HG03039 (cell line): ENCODE results near the gene MTFR1L.

Experiments
- ATAC-seq: cut with Tn5 transposase; IDR thresholded peaks from one replicate; pipeline ENCODE4 v1.9.1; 2021; ENCODE audit warnings: mild to moderate bottlenecking, moderate library complexity; ENCODE audit not compliant: unreplicated experiment

Gene MTFR1L

DNA sequence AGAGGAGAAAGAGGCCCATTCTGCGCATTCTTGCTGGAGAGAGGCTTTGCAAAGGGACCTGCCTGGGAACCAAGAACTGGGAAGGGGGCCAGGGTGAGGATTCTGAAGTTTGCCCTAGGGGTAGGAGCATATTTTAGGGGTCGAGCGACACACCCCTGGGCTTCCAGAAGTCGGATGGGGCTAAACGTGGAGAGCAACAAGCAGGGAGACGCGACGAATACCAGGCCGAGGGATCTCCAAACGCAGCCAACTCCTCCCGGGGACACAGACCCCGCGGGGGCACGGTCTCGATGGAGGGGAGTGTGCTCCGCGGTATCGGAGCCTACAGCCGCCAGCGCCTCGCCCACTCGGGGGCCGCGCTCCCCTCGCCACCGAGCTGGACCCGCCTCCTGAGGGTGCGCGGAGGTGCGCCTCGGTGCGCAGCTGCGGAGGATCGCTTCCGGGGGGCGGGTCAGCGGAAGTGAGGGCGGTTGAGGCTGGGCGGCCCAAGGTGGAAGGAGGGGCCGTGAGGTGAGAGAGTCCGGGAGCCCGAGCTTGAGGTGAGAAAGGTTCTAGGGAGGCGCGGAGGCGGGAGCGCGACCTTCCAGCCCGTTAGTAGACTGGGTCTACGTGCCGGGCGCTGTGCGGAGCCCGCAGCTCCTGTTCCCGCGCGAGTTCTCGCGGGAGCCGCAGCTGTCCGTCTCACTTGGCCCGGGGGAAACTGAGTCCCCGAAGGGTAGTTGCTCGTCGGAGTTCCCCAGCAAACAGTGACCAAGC, at the start of gene MTFR1L:
MTFR1L (plus strand) TSS at position 464 of the 756 bp plus-strand sequence. CDS start 3,151 bp downstream, outside the sequence.
- ATAC-seq, result peak; percentile 77

- ATAC-seq, result no peak
Observed at GRCh38 chr1:25770541-25771220, 49.1 kb upstream of the MTFR1L start.

DNA sequence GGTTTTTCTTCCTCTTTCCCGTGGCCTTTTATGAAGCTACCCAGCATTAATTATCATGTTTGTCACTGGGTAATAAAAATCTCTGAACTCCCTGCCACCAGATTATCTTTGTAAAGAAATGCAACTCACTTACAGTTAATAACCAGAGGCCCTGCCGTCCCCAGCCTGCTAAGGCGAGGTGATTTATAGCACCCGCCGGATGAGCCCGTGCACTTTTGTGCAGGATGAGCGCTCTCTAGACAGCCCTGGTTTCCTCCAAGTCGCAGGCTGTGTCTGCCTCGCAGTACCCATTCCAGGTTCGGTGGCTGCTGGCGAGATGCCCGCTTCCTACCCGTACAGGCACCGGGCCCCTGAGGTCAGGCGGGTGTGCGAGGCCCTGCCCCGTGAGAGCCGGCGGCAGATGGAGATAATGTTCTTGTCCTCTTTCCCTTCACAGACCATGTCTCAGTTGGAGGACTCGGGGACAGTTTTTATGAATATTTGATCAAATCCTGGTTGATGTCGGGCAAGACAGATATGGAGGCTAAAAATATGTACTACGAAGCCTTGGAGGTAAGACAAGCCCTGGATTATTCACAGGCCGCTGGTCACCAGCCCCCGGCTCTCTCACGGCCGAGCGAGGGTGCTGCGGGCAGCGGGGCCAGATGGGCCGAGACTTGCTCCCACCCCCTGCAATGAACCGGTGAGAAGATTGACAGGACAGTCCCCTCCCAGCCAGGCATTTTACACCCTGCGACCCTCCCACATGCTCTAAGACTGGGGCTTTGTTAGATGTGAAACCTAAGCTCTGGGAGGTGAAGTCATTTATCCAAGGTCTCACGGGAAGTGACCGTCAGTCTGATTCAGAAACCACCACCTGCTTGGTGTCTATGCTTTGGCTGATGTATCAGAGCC, 48.3 kb upstream of the MTFR1L start:
- ATAC-seq, result no peak

DNA sequence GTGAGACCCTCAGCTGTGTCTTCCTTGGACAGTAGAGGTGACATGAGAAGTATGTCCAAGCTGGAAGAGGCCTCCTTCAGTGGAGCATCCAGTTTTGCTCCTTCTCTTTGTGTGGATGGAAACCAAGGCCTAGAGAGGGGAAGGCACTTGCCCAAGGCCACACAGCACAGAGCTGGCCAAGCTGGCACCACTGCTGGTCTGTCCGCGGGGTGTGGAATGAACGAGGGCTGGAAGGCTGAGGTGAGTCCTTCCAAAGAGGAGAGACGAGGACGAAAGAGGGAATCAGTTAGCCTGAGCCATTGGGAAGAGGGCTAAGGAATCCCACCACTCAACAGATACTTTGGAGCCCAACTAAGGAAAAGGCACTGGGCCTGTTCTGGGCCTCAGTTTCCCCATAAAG, 47.6 kb upstream of the MTFR1L start:
- ATAC-seq, result no peak

- no peak for ATAC-seq
Observed at GRCh38 chr1:25772692-25773245, 47.0 kb upstream of the MTFR1L start.

DNA sequence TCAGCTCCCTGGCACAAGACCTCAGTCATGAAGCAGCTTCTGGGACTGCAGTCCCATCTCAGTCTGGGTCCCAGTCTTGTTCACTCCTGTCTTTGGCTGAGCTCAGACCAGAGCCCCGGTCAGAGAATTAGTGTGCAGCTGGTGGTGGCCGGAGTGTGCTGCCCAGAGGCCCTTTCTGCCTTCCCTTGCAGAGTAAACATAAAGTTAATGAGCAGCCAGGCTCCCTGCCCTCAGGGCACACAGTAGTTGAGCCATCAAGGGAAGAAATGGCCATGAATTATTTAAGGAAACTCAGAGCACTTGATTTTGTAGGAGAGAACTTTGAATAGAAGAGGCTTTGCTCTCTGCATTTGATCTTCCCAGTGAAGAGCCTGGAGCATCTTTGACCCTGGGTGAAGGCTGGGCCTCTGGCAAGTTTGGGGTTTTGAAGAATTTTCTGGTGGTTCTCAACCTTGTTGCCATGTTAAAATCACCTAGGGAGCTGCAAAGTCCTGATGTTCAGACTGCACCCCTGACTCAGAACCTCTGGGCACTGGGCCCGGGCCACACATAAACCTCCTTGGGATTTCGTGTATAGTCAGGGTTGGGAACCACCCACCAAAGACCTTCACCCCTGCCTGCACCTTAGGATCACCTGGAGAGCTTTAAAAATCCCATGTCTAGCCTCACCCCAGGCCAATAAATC, 46.2 kb upstream of the MTFR1L start:
- no peak for ATAC-seq

- no peak for ATAC-seq
Observed at GRCh38 chr1:25774206-25774803, 45.4 kb upstream of the MTFR1L start.

DNA sequence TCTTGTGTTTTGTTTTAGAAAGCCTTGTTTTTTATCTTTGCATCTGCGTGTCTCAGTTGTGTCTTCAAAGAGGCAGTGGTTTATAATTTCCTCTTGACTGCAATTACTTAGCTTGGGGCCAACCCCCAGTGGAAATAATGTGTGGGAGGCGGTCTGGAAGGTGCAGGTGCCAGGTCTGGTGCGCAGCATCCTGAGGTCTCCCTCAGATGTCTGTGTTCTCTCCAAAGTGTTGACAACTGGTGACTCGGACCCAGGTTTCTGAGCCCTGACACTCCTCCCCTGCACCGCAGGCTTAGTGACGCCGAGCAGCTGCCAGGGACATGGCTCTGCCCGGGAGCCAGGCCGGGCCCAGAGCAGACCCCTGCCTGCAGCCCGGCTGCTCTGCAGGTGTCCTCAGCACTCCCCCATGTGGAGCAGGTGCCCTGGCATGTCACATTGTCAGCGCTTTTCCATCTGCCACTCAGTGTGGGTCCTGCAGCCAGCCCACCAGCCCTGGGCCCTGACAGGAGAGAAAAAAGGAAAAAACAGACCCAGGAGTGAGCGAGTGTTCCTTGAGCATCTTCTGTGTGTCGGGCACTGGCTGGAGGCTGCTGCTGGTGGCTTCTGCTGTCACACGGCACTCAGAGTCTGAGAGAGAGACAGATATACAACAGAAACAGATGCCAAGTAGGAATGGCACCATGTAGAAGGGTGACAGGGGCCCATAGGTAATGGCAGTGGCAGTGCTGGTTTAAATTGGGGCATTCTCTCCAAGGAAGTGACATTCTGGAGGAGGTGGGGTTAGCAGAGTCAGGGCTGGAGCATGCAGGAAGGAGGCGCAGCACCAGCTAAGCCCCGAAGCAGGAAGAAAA, 44.6 kb upstream of the MTFR1L start:
- ATAC-seq, result no peak

DNA sequence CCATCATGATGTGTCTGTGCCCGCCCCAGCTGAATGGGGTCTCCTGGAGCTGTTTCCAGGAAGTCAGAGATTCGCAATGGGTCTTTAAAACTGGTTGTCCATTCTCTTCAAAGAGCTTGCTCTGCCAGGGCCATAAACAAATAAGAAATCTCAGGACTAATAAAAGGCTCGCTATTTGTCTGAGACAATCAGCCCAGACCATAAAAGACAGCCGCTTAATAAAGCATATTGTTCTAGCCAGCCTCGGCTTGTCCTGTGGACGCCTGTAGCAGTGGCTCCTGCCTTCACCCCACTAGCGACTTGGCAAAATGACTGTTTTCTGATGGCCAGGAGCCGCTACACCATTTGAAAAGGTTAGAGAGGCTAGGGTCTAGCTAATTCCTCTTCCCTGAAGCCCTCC, 40.4 kb upstream of the MTFR1L start:
- no peak for ATAC-seq

GRCh38 chr1:25779894-25780293, 39.9 kb upstream of the MTFR1L start:
- no peak for ATAC-seq

- ATAC-seq, result no peak
Observed at GRCh38 chr1:25780318-25781129, 39.2 kb upstream of the MTFR1L start.

- ATAC-seq, result no peak
Observed at GRCh38 chr1:25781130-25781433, 38.7 kb upstream of the MTFR1L start.

GRCh38 chr1:25782608-25783201, 37.0 kb upstream of the MTFR1L start:
- ATAC-seq, result no peak

GRCh38 chr1:25784575-25785051, 35.1 kb upstream of the MTFR1L start:
- no peak for ATAC-seq

- ATAC-seq, result no peak
Observed at GRCh38 chr1:25785333-25786067, 34.3 kb upstream of the MTFR1L start.

DNA sequence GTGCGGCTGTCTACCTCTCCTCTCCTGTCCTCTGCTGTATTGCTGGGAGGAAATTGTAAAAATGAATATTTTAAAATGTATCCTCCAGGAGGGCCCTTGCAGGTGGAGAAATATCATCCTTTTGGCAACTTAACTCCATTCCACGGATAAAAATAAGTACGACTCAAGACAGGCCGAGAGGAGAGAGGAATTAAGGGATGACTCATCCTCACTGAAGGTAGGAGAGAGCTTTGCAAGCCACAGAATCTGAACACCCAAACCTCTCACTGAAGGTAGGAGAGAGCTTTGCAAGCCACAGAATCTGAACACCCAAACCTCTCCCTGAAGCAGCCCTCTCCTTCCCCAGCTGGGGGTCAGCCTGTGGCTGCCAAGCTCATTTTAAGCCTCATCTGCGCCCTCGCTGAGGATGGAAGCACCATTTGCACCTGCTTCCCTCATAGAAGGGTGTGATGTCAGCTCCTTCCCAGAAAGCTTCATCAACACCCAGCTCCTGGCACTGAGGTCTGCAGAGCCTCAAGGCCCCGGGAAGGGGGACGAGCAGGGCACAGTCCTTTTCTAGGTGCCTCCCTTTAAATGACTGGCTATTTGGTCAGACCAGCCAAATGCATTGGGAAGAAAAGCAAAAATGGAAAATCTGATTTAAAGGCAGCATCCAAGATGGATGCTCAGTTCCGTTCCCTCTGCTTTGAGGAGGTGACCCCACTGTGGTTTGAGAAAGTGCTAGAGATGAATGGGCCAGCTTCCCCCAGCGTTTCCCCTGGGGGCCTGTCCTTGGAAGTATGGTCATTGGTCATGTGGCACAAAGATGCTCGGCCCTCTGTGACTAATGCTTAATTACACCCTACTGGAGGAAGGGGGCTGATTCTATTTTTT, 32.6 kb upstream of the MTFR1L start:
- no peak for ATAC-seq
